Measurements from ENCODE around the gene THOC5.
A peak's percentile ranks its signal among the peaks of the same experiment; 100 is the strongest.
"Not testable (repeated sequence)": the region's sequence is repeated elsewhere in the genome, so short reads cannot be mapped to it uniquely, and the experiment has no call there.

The THOC5 gene

GRCh38 chr22:29553351-29554224, at the start of gene THOC5:
Gene THOC5, minus strand, starts transcription at chr22:29553757. Its CDS starts 4,610 bp downstream, at chr22:29549147.
- DNase-seq: peak; percentile 89

- no peak for DNase-seq
Observed at GRCh38 chr22:29598684-29599020, 45.1 kb upstream of the THOC5 start.

- DNase-seq: not testable (repeated sequence)
Observed at GRCh38 chr22:29597871-29598683, 44.5 kb upstream of the THOC5 start.

GRCh38 chr22:29596408-29596807, 42.9 kb upstream of the THOC5 start:
- no peak for DNase-seq

DNA sequence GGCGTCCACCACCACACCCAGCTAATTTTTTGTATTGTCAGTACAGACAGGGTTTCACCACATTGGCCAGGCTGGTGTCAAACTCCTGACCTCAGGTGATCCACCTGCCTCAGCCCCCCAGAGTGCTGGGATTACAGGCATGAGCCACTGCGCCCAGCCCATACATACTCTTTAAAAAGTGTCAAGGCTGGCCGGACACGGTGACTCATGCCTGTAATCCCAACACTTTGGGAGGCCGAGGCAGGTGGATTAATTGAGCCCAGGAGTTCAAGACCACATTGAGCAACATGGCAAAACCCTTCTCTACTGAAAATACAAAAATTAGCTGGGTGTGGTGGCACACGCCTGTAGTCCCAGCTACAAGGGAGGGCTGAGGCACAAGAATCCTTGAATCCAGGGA, 40.9 kb upstream of the THOC5 start:
- not testable (repeated sequence) for DNase-seq

DNA sequence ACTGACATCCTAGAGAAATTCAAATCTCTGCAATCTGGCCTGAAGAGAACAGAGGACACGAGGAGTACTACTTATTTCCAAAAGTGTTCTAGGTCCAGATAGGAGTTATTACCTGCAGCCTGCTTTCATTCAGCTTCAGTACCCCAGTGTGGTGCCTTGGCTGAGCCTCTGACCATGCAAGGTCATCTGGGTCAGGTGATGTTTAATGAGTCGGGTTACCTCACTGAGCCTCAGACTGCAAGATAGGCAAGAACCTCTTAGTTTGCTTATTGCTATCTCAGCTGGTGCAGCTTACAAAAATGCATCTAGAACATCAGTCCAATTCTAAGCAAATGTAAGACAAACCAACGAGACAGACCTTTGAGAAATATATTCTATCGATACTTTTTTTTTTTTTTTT, 40.4 kb upstream of the THOC5 start:
- no peak for DNase-seq

DNA sequence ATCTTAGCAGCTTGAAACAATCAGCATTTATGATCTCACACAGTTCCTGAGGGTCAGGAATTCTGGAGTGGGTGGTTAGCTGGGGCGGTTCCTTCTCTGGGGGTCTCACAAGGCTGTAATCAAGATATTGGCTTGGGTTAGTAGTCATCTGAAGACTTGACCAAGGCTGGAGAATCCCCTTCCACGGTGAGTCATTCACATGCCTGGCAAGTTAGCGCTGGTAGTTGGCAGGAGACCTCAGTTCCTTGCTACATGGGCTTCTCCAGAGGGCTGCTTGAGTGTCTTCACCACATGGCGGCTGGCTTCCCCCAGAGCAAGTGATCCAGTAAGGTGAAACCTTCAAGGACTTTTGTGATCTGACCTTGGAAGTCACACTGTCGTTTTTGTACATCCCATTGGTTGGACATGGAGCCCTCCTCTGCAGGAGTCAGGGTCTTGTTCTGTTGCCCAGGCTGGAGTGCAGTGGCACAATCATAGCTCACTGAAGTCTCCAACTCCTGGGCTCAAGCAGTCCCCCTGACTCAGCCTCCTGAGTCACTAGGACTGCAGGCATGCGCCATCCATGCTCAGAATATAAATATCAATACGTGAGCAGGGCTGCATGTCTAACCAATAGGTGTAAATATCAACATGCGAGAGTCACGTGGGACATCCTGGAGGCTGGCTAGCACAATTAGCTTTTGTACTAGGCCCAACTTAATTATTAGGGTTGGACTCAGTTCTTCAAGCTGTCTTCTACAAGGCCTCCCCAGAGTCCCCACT, 34.6 kb upstream of the THOC5 start:
- DNase-seq: no peak

GRCh38 chr22:29586193-29586705, 32.7 kb upstream of the THOC5 start:
- DNase-seq: not testable (repeated sequence)

- no peak for DNase-seq
Observed at GRCh38 chr22:29584975-29585374, 31.4 kb upstream of the THOC5 start.

DNA sequence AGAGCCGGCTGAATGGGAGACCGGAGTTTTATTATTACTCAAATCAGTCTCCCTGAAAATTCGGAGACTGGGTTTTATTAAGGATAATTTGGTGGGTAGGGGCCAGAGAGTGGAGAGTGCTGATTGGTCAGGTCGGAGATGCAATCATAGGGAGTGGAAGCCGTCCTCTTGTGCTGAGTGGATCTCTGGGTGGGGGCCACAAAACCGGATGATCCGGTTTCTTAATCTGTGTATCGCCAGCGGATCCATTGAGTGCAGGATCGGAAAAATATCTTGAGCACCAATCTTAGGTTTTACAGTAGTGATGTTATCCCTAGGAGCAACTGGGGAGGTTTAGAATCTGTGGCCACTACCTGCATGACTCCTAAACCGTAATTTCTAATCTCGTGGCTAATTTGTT, 28.2 kb upstream of the THOC5 start:
- no peak for DNase-seq

DNA sequence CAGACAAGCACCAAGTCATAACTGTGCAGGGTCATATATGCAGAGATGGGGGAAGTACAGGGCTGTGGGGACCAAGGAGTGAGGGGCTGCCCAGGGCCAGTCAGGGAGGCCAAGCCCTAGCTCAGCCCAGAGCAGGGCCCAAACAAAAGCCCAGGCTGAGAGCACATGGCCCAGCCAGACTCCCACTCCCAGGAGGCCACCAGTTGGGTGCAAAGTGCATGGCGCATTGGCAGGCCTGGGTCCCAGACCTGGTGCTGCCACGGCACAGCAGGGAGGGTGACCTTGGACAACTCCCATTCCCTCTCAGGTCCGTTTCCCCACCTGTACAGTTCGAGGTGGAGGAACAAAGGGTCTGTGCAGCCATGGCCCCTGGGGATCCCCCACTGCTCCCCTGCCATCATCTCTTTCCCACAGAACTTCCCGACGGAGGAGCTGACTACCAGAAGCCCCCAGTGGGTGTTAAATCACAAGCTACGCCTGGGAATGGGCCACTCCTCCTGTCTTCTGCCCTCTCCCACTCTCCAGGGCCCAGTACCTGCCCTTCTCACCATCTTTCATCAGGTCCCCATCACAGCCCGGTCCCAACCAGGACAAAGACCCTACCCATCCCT, 26.7 kb upstream of the THOC5 start:
- no peak for DNase-seq

- no peak for DNase-seq
Observed at GRCh38 chr22:29578462-29579200, 25.1 kb upstream of the THOC5 start.

GRCh38 chr22:29574762-29575450, 21.3 kb upstream of the THOC5 start:
- no peak for DNase-seq

- DNase-seq: no peak
Observed at GRCh38 chr22:29570912-29571549, 17.5 kb upstream of the THOC5 start.

GRCh38 chr22:29570456-29570855, 16.9 kb upstream of the THOC5 start:
- no peak for DNase-seq

DNA sequence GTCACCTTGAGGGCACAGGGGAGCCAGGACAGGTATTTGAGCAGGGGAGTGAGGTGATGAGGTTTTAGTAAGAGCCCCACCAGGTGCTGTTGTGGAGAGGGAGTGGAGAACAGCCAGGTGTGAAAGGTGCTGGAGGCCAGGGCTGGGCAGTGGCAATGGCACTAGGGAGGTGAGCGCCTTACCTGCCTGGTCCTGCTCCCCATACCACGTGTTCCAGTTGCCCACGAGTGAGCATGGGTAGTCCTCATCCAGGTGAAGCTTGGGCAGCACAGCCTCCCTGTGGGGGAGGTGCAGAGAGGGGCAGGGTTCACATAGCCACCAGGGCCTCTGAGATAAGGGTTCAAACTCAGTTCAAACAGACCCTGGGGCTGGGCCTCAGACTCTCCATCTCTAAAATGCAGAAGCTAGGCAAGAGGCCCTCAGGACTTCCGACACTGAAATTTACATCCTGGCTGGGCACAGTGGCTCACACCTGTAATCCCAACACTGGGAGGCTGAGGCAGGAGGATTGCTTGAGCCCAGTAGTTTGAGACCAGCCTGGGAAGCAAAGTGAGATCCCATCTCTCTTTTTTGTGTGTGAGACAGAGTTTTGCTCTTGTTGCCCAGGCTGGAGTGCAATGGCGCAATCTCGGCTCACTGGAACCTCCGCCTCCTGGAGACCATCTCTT, 15.6 kb upstream of the THOC5 start:
- DNase-seq: no peak

GRCh38 chr22:29567338-29567737, 13.8 kb upstream of the THOC5 start:
- DNase-seq: no peak

- DNase-seq: not testable (repeated sequence)
Observed at GRCh38 chr22:29566513-29566912, 13.0 kb upstream of the THOC5 start.

GRCh38 chr22:29563652-29564460, 10.3 kb upstream of the THOC5 start:
- no peak for DNase-seq

Measured in NCI-H2107 (cell line).